Activated CD4-positive, alpha-beta T cell treated with anti-CD3 and anti-CD28 coated beads, Interleukin-2, amount 50 U/mL, for 1 hour (primary cell): ENCODE measurements around the gene PLA2G15.

Experiments used
- DNase-seq: peaks from one replicate; pipeline ENCODE4 v3.0.0-alpha.2; 2020

The PLA2G15 gene

GRCh38 chr16:68299571-68300453 lies 54.6 kb downstream of the PLA2G15 start:
- no peak for DNase-seq

GRCh38 chr16:68300734-68301459 lies 55.7 kb downstream of the PLA2G15 start:
- no peak for DNase-seq

GRCh38 chr16:68306633-68307032 lies 61.5 kb downstream of the PLA2G15 start:
- DNase-seq, result no peak

GRCh38 chr16:68309799-68310198 lies 64.6 kb downstream of the PLA2G15 start:
- no peak for DNase-seq

- no peak for DNase-seq
Measured at GRCh38 chr16:68310437-68310773, 65.2 kb downstream of the PLA2G15 start.
